Glutamatergic neuron (in vitro differentiated cells): ENCODE data around the gene SWT1. TPM values are rescaled to one million over a fixed set of nuclear protein-coding genes. Genes with fewer than 3 reads are reported as not detected.

Experiments used
- DNase-seq: peaks from one replicate; pipeline ENCODE4 v3.0.0; 2022
- H3K27ac Mint-ChIP-seq: one replicate; pipeline ENCODE4 v1.8.0; 2020; ENCODE audit warnings: mild to moderate bottlenecking, mixed read lengths, inconsistent platforms; ENCODE audit not compliant: unreplicated experiment
- H3K27me3 Mint-ChIP-seq: one replicate; pipeline ENCODE4 v1.8.0; 2020; ENCODE audit warnings: mild to moderate bottlenecking, moderate library complexity, mixed read lengths, inconsistent platforms; ENCODE audit not compliant: unreplicated experiment
- H3K36me3 Mint-ChIP-seq: one replicate; pipeline ENCODE4 v1.8.0; 2020; ENCODE audit warnings: mild to moderate bottlenecking, mixed read lengths, inconsistent platforms; ENCODE audit not compliant: unreplicated experiment
- H3K4me1 Mint-ChIP-seq: one replicate; pipeline ENCODE4 v1.8.0; 2020; ENCODE audit warnings: mild to moderate bottlenecking, low read depth, mixed read lengths, inconsistent platforms; ENCODE audit not compliant: unreplicated experiment
- H3K4me3 Mint-ChIP-seq: one replicate; pipeline ENCODE4 v1.8.0; 2020; ENCODE audit warnings: mild to moderate bottlenecking, mixed read lengths, inconsistent platforms; ENCODE audit not compliant: unreplicated experiment
- H3K9me3 Mint-ChIP-seq: one replicate; pipeline ENCODE4 v1.8.0; 2020; ENCODE audit warnings: mild to moderate bottlenecking, moderate library complexity, mixed read lengths, inconsistent platforms; ENCODE audit not compliant: unreplicated experiment
- total RNA-seq: library from RNA; stranded (reverse); fragmentation: NEBNext Ultra II Directional; extraction: Animal tissue kit (Norgen Biotek cat#: 25700); gene quantifications from one replicate; pipeline ENCODE4 v1.2.1, GENCODE V29; 2021; ENCODE audit not compliant: unreplicated experiment
- TF ChIP-seq, protein P1 (sequence below): fragments of 200-600 bp; sonication (generic); IDR thresholded peaks from one replicate; pipeline ENCODE4 v1.5.0; 2021; ENCODE audit not compliant: partially characterized antibody, unreplicated experiment

SWT1 gene
- total RNA-seq, 1 donor from 2014 or later: 15.5 TPM

DNA sequence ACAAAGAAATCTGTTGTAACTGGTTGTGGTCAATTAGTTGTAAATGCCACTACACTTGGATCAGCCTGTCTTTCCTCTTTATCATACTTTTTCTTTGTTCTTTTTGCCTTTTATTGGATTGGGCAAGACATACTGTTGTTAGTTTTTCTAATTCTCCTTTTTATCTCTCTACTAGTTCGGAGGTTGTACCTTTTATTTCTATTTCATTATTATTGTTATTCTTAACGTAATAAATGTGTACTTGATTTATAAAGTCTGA lies 100.9 kb downstream of the SWT1 start:
- Mint-ChIP-seq H3K9me3 (no peaks in the 10 kb centered on the region), H3K27ac (no peak overlapping the region), H3K27me3 (no peaks in the 10 kb centered on the region), H3K36me3 (no peaks in the 10 kb centered on the region), H3K4me1 (no peaks in the 10 kb centered on the region), H3K4me3 (no peak overlapping the region)
- DNase-seq: no peak
- TF ChIP-seq, protein P1, sequence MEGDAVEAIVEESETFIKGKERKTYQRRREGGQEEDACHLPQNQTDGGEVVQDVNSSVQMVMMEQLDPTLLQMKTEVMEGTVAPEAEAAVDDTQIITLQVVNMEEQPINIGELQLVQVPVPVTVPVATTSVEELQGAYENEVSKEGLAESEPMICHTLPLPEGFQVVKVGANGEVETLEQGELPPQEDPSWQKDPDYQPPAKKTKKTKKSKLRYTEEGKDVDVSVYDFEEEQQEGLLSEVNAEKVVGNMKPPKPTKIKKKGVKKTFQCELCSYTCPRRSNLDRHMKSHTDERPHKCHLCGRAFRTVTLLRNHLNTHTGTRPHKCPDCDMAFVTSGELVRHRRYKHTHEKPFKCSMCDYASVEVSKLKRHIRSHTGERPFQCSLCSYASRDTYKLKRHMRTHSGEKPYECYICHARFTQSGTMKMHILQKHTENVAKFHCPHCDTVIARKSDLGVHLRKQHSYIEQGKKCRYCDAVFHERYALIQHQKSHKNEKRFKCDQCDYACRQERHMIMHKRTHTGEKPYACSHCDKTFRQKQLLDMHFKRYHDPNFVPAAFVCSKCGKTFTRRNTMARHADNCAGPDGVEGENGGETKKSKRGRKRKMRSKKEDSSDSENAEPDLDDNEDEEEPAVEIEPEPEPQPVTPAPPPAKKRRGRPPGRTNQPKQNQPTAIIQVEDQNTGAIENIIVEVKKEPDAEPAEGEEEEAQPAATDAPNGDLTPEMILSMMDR: no peak

DNA sequence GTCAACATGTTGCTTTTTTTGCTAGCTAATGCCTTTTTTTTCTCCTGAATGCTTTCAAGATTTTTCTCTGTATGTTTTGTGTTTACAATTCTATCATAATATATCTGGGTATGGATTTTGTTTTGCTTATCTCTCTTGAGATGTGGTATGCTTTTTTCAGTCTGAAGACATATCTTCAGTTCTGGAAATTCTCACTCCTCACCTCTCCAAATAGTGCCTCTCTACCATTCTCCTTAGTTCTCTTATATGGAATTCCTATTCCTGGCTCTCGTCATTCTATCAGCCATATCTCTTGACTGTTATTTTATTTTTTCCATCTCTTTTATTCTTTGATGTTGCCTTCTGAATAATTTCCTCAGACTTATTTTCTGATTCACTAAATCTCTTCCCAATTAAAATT lies 101.7 kb downstream of the SWT1 start:
- Mint-ChIP-seq H3K27ac (no peak overlapping the region), H3K4me3 (no peak overlapping the region), H3K27me3 (no peaks in the 10 kb centered on the region), H3K9me3 (no peaks in the 10 kb centered on the region), H3K4me1 (no peaks in the 10 kb centered on the region), H3K36me3 (no peaks in the 10 kb centered on the region)
- TF ChIP-seq, protein P1: no peak
- no peak for DNase-seq

DNA sequence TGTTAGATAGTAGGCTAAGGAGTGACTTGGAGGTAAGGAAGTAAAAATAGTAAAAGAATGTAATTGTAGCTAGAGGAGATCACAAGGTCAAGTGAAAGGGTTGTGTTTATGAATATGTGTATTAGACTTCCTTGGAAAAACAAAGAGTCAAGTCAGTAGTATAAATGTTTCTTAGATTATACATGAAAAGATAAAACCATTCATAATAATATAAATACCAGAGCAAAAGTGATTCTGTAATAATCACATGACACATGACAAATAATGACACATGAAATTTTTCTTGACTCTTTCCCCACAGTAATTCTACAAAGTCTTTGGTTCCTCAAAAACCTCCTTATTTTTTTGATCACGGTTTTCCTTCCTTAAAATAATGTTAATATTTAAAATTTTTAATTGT lies 103.6 kb downstream of the SWT1 start:
- H3K4me3 Mint-ChIP-seq: no peak overlapping the region
- TF ChIP-seq, protein P1: no peak
- no peaks in the 10 kb centered on the region for H3K27me3 Mint-ChIP-seq
- H3K27ac Mint-ChIP-seq: no peak overlapping the region
- no peak for DNase-seq
- no peaks in the 10 kb centered on the region for H3K9me3 Mint-ChIP-seq
- no peaks in the 10 kb centered on the region for H3K4me1 Mint-ChIP-seq
- H3K36me3 Mint-ChIP-seq: no peaks in the 10 kb centered on the region

DNA sequence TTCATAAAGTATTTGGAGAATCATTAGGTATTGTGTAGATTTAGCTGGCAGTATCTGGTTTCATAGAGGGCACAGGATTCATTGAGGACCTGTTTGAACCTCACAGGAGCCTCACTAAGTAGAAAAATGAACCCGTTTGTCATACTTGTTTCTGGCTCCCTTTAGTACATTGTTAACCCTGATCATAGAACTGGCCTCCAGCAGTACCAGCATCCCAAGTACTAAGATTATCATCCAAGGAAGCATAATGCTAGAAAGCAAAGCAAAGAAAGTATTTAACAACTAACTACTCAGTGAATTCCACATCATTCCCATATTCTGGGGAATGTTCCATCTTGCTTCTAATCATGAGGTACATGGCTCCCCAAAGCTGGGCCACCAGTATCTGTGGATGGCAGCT lies 105.2 kb downstream of the SWT1 start:
- Mint-ChIP-seq H3K9me3 (no peaks in the 10 kb centered on the region), H3K4me3 (no peak overlapping the region), H3K27me3 (no peaks in the 10 kb centered on the region), H3K36me3 (no peaks in the 10 kb centered on the region), H3K4me1 (no peaks in the 10 kb centered on the region), H3K27ac (no peak overlapping the region)
- TF ChIP-seq, protein P1: no peak
- no peak for DNase-seq

DNA sequence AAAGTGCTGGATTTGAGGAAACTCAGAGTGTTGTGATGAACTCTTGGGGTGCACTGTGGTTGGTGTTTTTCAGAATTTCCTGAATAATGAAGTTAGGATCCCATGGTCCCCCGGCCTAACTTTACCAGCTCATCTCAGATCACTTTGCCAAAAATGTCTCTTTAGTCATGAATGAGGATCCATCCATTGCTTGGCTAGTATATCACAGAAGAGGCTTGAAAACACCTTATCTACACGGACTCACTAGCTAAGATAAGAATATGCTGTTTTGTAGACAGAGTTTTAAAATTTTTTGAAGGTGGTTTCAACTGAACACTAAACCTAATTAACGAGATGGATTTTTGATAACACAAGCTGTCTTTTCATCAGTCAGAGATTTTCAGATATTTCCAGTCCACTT lies 106.3 kb downstream of the SWT1 start:
- Mint-ChIP-seq H3K9me3 (no peaks in the 10 kb centered on the region), H3K27me3 (no peaks in the 10 kb centered on the region), H3K27ac (no peak overlapping the region), H3K36me3 (no peaks in the 10 kb centered on the region), H3K4me3 (no peak overlapping the region), H3K4me1 (no peaks in the 10 kb centered on the region)
- no peak for DNase-seq
- TF ChIP-seq, protein P1: no peak
